Thyroid gland (tissue), 4 donors: ENCODE measurements around the gene F3. TPM values are rescaled to one million over a fixed set of nuclear protein-coding genes. Genes with fewer than 3 reads are reported as not detected.

Experiments
- DNase-seq, 2 donors: peaks; one replicate each; pipeline ENCODE4 v3.0.0-alpha.2; 2019
- H3K27ac ChIP-seq, 3 donors: fragments of 200-600 bp; sonication (generic); 1 replicate in 2 of 3; 2 replicates in 1 of 3; pipeline ENCODE4 v1.5.1; 2016 to 2019; ENCODE audit warnings: mild to moderate bottlenecking in 1 of 3, moderate library complexity in 1 of 3
- H3K27me3 ChIP-seq: fragments of 200-600 bp; sonication (generic); one replicate; pipeline ENCODE4 v1.5.1; 2019
- H3K36me3 ChIP-seq, 2 donors: fragments of 200-600 bp; sonication (generic); one replicate each; pipeline ENCODE4 v1.5.1; 2016 to 2019
- H3K4me1 ChIP-seq, 2 donors: fragments of 200-600 bp; sonication (generic); one replicate each; pipeline ENCODE4 v1.5.1; 2017 to 2019
- H3K4me3 ChIP-seq, 3 donors: fragments of 200-600 bp; sonication (generic); replicated peaks in 1 of 3; 1 replicate in 2 of 3; 2 replicates in 1 of 3; pipeline ENCODE4 v1.5.1; 2016; ENCODE audit warnings: mild to moderate bottlenecking in 1 of 3
- H3K9me3 ChIP-seq: fragments of 200-600 bp; sonication (generic); one replicate; pipeline ENCODE4 v1.5.1; 2017
- CTCF ChIP-seq, 6 experiments: fragments of 200-600 bp in 3 of 6; fragments of 450-650 bp in 3 of 6; sonication (generic) in 3 of 6; IDR thresholded peaks; one replicate each; pipeline ENCODE4 v1.5.1; 2016 to 2019; ENCODE audit warnings: antibody characterized with exemption in 6 of 6, mild to moderate bottlenecking in 2 of 6, inconsistent platforms in 1 of 6, moderate library complexity in 1 of 6
- POLR2A ChIP-seq, 2 donors: fragments of 450-650 bp; IDR thresholded peaks; one replicate each; pipeline ENCODE4 v1.6.1; 2017; ENCODE audit warnings: antibody characterized with exemption in 2 of 2, mild to moderate bottlenecking in 2 of 2, moderate library complexity in 1 of 2
- WGBS, 2 donors: methylation state at CpG; one replicate each; pipeline ENCODE4 v1.1.5; 2017; 5-methylcytosine and 5-hydroxymethylcytosine counted together
- intact Hi-C: fragments of 100-400 bp; cut with DNase I; formaldehyde crosslinking; loops from one replicate; pipeline ENCODE4 v1.15.1; 2023
- total RNA-seq, 4 donors: library from RNA; depleted of rRNA; stranded (reverse); fragments of >200 nt; gene quantifications; one replicate each; pipeline ENCODE4 v1.2.3, GENCODE V29; 2016

Gene F3
- total RNA-seq, 4 donors from 2014 or later = 59.4 to 132 (median 99.0) TPM

GRCh38 chr1:94565901-94566300 lies 24.3 kb upstream of the F3 start:
- 94 to 98% methylated on average over 2 of the region's 2 CpGs for WGBS, 2 donors
- no peak for TF ChIP-seq CTCF (IDR thresholded peaks at IDR 0.05)
- no peak for TF ChIP-seq POLR2A (IDR thresholded peaks at IDR 0.05)

GRCh38 chr1:94562519-94563260 lies 21.1 kb upstream of the F3 start:
- Histone ChIP-seq H3K4me3 (no peak overlapping the region), H3K36me3 (no peaks in the 10 kb centered on the region), H3K27ac (peak overlapping the region; percentile 71 to 91 (median 74)), H3K27me3 (no peaks in the 10 kb centered on the region), H3K4me1 (peaks cover 18 to 28% of the 10 kb centered on the region in 2 donors), H3K9me3 (no peaks in the 10 kb centered on the region)
- 52 to 57% methylated on average over 12 of the region's 12 CpGs for WGBS, 2 donors
- DNase-seq = peak; percentile 82 to 85
- intact Hi-C loops = no loop called here
- TF ChIP-seq CTCF (IDR thresholded peaks at IDR 0.05) (no peak), POLR2A (IDR thresholded peaks at IDR 0.05) (peak in 1 of 2 donors; percentile 63)

More at GRCh38 chr1:94565901-94566300, 24.3 kb upstream of the F3 start:
- H3K4me3 ChIP-seq = no peak overlapping the region
- intact Hi-C loops = no loop called here
- H3K4me1 ChIP-seq = peaks cover 9 to 21% of the 10 kb centered on the region in 2 donors
- no peak for DNase-seq
- no peaks in the 10 kb centered on the region for H3K9me3 ChIP-seq
- H3K36me3 ChIP-seq = no peaks in the 10 kb centered on the region
- H3K27me3 ChIP-seq = no peaks in the 10 kb centered on the region
- no peak overlapping the region for H3K27ac ChIP-seq

GRCh38 chr1:94560333-94560732 lies 18.8 kb upstream of the F3 start:
- no peak overlapping the region for H3K4me3 ChIP-seq
- TF ChIP-seq CTCF (IDR thresholded peaks at IDR 0.05) (peak in 2 of 6 experiments; percentile 22 to 27), POLR2A (IDR thresholded peaks at IDR 0.05) (no peak)
- 88 to 94% methylated on average over 1 of the region's 1 CpG for WGBS, 2 donors
- H3K27me3 ChIP-seq = no peaks in the 10 kb centered on the region
- intact Hi-C loops = no loop called here
- H3K4me1 ChIP-seq = peaks cover 24 to 39% of the 10 kb centered on the region in 2 donors
- H3K9me3 ChIP-seq = no peaks in the 10 kb centered on the region
- no peaks in the 10 kb centered on the region for H3K36me3 ChIP-seq
- peak overlapping the region in 2 of 3 donors; percentile 17 to 60 for H3K27ac ChIP-seq
- no peak for DNase-seq

GRCh38 chr1:94559921-94560320 lies 18.4 kb upstream of the F3 start:
- no peak for DNase-seq
- no peaks in the 10 kb centered on the region for H3K27me3 ChIP-seq
- H3K4me1 ChIP-seq = peaks cover 24 to 39% of the 10 kb centered on the region in 2 donors
- H3K4me3 ChIP-seq = no peak overlapping the region
- no peaks in the 10 kb centered on the region for H3K36me3 ChIP-seq
- peak overlapping the region in 2 of 3 donors; percentile 17 to 60 for H3K27ac ChIP-seq
- intact Hi-C loops = no loop called here
- no peaks in the 10 kb centered on the region for H3K9me3 ChIP-seq
- 92 to 100% methylated on average over 1 of the region's 1 CpG for WGBS, 2 donors
- no peak for TF ChIP-seq CTCF (IDR thresholded peaks at IDR 0.05)
- no peak for TF ChIP-seq POLR2A (IDR thresholded peaks at IDR 0.05)

- no peaks in the 10 kb centered on the region for H3K27me3 ChIP-seq
- TF ChIP-seq POLR2A (IDR thresholded peaks at IDR 0.05) = no peak
- no peak for TF ChIP-seq CTCF (IDR thresholded peaks at IDR 0.05)
- 94 to 96% methylated on average over 5 of the region's 5 CpGs for WGBS, 2 donors
- no peaks in the 10 kb centered on the region for H3K36me3 ChIP-seq
- no peak overlapping the region for H3K27ac ChIP-seq
- H3K4me3 ChIP-seq = no peak overlapping the region
- DNase-seq = no peak
- H3K4me1 ChIP-seq = peaks cover 51 to 57% of the 10 kb centered on the region in 2 donors
- H3K9me3 ChIP-seq = no peaks in the 10 kb centered on the region
- intact Hi-C loops = no loop called here
Measured at GRCh38 chr1:94555091-94555490, 13.5 kb upstream of the F3 start.
